SJSA1 (cell line): ENCODE results near the gene RIMBP2. TPM values are rescaled to one million over a fixed set of nuclear protein-coding genes. Genes with fewer than 3 reads are reported as not detected.

ENCODE experiments used
- DNase-seq, 2 experiments: peaks; one replicate each; pipeline ENCODE4 v3.0.0-alpha.2; 2015 to 2020; ENCODE audit warnings: low spot score in 2 of 2, low read depth in 1 of 2
- H3K27ac ChIP-seq: fragments of 250-450 bp; sonication (Bioruptor Pico); 2 replicates; pipeline ENCODE4 v1.5.1; 2020; ENCODE audit warnings: mild to moderate bottlenecking, moderate library complexity
- H3K27me3 ChIP-seq: fragments of 250-450 bp; sonication (Bioruptor Pico); replicated peaks from 2 replicates; pipeline ENCODE4 v1.5.1; 2020; ENCODE audit warnings: mild to moderate bottlenecking, moderate library complexity
- H3K36me3 ChIP-seq: fragments of 250-450 bp; sonication (Bioruptor Pico); 2 replicates; pipeline ENCODE4 v1.5.1; 2020; ENCODE audit warnings: mild to moderate bottlenecking
- H3K4me1 ChIP-seq: fragments of 250-450 bp; sonication (Bioruptor Pico); replicated peaks from 2 replicates; pipeline ENCODE4 v1.6.1; 2021; ENCODE audit warnings: mild to moderate bottlenecking
- H3K4me3 ChIP-seq: fragments of 250-450 bp; sonication (Bioruptor Pico); 2 replicates; pipeline ENCODE4 v1.5.1; 2020; ENCODE audit warnings: mild to moderate bottlenecking
- H3K9me3 ChIP-seq: fragments of 250-450 bp; sonication (Bioruptor Pico); replicated peaks from 2 replicates; pipeline ENCODE4 v1.5.1; 2020; ENCODE audit warnings: mild to moderate bottlenecking
- total RNA-seq: library from RNA; depleted of rRNA; stranded (reverse); fragments of >200 nt; shearing (Covaris generic); gene quantifications from 2 replicates; pipeline ENCODE4 v1.2.3, GENCODE V29; 2014

RIMBP2 gene
- total RNA-seq, 1 experiment from 2014 or later = 0.16 TPM

DNA sequence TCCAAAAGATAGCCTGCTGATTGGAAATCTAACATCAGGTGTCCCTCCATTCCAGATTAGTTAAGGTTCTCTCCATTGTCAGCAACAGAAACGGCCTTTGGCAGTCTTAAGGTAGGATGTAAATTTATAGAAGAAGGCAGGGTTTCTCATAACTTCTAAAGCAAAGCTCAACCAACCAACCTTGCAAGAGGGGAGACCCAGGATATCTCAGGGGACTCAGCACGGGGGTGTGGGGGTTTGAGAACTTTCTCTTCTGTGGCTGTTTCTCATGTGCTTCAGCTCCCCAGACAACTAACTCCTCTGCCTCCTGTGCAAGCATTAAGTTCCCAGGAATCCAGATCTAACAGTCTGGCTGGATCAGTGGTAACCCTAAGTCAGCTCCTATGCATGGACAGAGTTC lies 148.1 kb downstream of the RIMBP2 start:
- Histone ChIP-seq H3K4me1 (no peaks in the 10 kb centered on the region), H3K36me3 (no peaks in the 10 kb centered on the region), H3K4me3 (no peak overlapping the region), H3K27ac (no peak overlapping the region), H3K9me3 (peaks cover 34% of the 10 kb centered on the region), H3K27me3 (peaks cover 61% of the 10 kb centered on the region)
- peak; percentile 60 to 81 for DNase-seq

DNA sequence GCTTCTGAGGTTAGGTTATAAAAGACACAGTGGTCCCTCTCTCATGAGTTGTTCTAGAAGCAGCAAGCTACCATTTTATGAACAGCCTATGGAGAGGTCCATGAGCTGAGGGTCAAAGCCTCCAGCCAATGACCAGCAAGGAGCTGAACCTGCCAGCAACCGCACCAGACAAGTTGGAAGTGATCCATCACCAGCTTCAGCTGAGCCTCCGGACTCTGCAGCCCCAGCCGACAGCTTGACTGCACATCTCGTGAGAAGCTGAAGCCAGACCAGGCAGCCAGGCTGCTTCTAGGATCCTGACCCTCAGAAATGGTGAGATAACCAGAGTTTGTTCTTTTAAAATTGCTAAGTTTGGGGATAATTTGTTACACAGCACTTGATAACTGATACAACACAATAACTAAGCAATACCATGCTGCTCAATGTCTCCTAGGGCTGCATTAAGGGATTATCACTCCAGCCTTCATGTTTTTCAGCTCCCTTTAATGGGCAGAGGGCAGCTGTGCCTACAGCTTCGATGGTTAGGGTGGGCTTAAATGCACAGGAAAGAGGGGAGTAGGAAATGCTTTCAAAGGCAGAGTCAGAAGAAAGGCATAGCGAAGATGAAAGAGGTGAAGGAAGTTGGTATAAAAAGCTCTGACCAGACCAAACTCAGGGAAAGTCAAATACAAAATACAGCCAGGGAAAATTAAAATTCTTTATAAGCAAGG lies 149.5 kb downstream of the RIMBP2 start:
- peak; percentile 60 to 90 for DNase-seq
- H3K27me3 ChIP-seq = peaks cover 75% of the 10 kb centered on the region
- no peak overlapping the region for H3K4me3 ChIP-seq
- peaks cover 34% of the 10 kb centered on the region for H3K9me3 ChIP-seq
- H3K36me3 ChIP-seq = no peaks in the 10 kb centered on the region
- H3K27ac ChIP-seq = no peak overlapping the region
- no peaks in the 10 kb centered on the region for H3K4me1 ChIP-seq

DNA sequence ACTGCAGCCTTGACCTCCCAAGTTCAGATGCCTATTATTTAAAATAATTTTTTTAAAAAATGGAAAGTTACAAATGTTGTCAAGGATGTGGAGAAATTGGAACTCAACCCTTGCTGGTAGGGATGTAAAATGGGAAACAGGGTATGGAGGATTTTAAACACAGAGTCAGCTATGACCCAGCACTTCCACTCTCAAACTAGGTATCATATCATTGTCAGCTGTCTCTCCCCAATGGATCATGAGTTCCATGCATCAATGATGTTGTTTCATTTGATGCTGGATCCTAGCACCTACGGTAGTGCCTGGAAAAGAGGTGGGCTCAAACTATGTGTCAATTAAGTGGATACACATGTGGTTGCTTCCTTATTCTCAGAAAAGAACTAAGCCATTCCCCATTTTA lies 150.9 kb downstream of the RIMBP2 start:
- Histone ChIP-seq H3K36me3 (no peaks in the 10 kb centered on the region), H3K4me1 (no peaks in the 10 kb centered on the region), H3K27me3 (peaks cover 89% of the 10 kb centered on the region), H3K9me3 (peaks cover 42% of the 10 kb centered on the region), H3K4me3 (no peak overlapping the region), H3K27ac (no peak overlapping the region)
- peak; percentile 49 to 59 for DNase-seq

DNA sequence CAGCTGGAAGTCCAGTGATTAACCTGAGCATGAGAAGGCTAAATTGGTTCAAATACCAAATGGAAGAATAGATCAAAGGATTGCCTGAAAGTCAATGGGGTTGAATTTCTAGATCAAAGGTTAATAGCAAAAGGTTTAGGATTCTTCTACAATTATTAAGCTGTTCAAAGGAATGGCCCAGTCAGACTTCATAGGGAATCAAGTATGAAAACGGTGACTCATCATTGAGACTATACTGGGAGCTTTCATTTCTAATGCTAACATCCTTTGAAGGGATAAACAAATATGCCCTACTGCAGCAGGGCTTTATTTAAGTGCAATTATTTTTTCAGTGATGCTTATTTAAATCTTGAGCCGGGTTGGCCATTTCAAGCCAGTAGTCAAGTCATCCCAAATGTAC lies 152.8 kb downstream of the RIMBP2 start:
- Histone ChIP-seq H3K4me3 (no peak overlapping the region), H3K36me3 (no peaks in the 10 kb centered on the region), H3K4me1 (no peaks in the 10 kb centered on the region), H3K27me3 (peaks cover 89% of the 10 kb centered on the region), H3K27ac (no peak overlapping the region), H3K9me3 (peaks cover 48% of the 10 kb centered on the region)
- DNase-seq = no peak

DNA sequence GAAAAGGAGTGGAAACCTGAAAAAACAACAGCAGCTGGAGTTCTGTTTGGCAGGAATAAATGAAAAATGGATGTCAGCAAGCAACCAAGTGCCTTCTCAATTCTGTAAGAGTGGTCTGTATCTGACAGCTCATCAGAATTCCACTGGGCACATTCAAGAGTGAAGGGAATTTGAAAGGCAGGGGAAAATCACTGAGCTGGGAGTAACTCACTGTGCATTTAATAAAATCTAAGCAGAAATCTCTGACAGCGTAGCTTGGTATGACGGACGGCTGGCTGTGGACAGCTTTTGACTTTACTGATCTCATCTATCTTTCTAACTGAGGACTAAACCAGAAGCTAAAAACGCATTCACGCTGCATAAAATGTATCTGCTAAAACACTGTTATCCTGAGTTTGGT lies 153.4 kb downstream of the RIMBP2 start:
- Histone ChIP-seq H3K9me3 (peaks cover 48% of the 10 kb centered on the region), H3K4me3 (no peak overlapping the region), H3K4me1 (no peaks in the 10 kb centered on the region), H3K27me3 (peaks cover 89% of the 10 kb centered on the region), H3K27ac (no peak overlapping the region), H3K36me3 (no peaks in the 10 kb centered on the region)
- peak; percentile 59 to 74 for DNase-seq

DNA sequence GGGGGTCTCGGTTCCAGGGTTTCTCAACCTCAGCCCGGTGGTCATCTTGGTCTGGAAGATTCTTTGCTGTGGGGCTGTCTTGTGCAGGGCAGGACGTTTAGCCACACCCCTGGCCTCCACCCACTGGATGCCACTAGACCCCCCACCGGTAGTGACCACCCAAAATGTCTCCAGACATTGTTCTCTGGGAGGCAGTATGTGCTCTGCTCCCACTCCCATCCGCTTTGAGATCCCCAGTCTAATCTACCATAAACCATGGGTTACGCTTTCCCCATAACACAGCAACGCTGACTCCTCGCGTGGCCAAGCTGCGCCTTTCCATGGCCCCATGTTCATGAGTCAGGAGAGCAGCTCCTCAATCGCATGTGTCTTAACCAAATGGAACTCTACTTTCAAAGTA lies 155.8 kb downstream of the RIMBP2 start:
- Histone ChIP-seq H3K27me3 (peaks cover 91% of the 10 kb centered on the region), H3K9me3 (peaks cover 25% of the 10 kb centered on the region), H3K27ac (no peak overlapping the region), H3K4me3 (no peak overlapping the region), H3K4me1 (no peaks in the 10 kb centered on the region), H3K36me3 (no peaks in the 10 kb centered on the region)
- peak; percentile 60 to 89 for DNase-seq

DNA sequence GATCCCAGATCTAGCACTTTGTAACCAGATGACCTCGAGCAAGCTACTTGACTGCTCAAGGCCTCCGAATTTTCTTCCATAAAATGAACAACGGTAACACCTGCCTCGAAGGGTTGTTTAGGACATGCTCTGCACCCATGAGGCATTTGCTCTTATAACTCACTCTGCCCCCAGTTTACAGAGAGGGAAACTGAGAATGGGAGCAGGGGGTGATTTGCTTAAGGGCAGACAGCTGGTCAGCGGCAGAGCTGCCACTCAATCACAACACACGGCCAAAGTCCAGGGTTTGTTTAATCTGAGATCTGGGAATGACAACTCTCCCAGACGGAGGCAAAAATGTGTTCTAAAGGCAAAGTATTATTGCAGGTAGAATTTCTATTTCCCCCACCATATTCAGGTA lies 156.3 kb downstream of the RIMBP2 start:
- Histone ChIP-seq H3K27ac (no peak overlapping the region), H3K4me1 (no peaks in the 10 kb centered on the region), H3K36me3 (no peaks in the 10 kb centered on the region), H3K27me3 (peaks cover 93% of the 10 kb centered on the region), H3K4me3 (no peak overlapping the region), H3K9me3 (peaks cover 22% of the 10 kb centered on the region)
- DNase-seq = peak in 1 of 2 experiments; percentile 80

DNA sequence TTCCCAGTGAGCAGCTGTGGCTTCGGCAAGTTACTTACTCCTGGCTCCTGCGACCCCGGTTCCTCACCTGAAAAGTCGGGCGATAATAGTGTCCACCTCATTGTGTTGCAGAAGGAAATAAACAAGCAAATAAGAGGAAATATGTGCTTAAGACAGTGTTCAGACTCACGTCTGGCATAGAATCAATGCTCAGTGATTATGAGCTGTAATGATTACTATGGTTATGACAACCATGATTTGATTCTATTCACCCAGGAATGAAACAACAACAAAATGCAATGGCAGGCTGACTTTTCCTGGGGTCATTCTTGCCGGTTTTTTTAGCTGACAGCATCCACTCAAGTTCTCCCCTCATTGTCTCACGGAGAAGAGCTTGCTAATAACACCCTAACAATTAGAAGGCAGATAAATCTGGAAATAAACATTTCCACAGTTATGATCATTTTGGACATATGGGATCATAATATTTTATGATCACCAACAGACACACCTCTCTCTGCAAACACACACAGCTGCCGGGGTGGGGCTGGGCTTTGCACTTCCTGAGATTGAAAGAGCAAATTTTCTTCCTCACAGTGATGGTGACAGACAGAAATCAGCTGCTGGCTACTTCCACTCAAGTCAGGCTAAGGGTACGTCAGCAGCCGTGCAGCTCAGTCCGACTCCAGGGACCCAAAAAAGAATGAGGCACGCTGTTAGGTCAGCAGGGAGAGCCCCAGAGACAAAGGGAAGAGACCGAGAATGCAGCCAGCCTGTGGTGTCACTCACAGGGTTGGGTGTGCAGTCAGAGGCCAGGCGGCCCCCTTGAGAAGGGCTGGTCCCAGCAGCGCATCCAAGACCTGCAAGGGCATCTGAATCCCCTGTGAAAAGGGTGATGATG lies 158.0 kb downstream of the RIMBP2 start:
- peaks cover 14% of the 10 kb centered on the region; the same call in 1 of the 2 replicates for H3K9me3 ChIP-seq

DNA sequence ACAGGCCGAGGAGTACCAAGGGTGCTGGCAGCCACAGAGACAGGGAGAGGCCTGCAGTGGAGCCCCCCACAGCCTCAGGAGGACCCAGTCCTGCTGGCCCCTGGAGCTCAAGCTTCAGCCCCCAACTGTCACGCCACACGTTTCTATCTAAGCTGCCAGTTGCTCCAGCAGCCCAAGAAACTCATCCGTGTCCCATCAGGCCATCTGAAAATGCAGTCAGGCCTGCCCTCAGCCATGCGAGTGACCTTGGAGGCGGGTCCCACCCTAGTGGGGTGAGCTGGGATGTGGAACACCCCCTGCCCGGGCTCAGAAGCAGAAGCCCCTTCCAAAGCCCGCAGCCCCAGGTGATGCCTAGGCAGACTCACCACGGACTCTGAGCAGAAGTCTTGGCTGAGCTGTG lies 158.9 kb downstream of the RIMBP2 start:
- Histone ChIP-seq H3K4me1 (no peaks in the 10 kb centered on the region), H3K4me3 (no peak overlapping the region), H3K27me3 (peaks cover 98% of the 10 kb centered on the region), H3K9me3 (peaks cover 14% of the 10 kb centered on the region; the same call in 1 of the 2 replicates), H3K27ac (no peak overlapping the region), H3K36me3 (no peaks in the 10 kb centered on the region)
- peak in 1 of 2 experiments; percentile 92 for DNase-seq

More for the DNA sequence above, 158.0 kb downstream of the RIMBP2 start:
- H3K4me3 ChIP-seq = no peak overlapping the region
- no peaks in the 10 kb centered on the region for H3K36me3 ChIP-seq
- peaks cover 100% of the 10 kb centered on the region for H3K27me3 ChIP-seq
- no peaks in the 10 kb centered on the region for H3K4me1 ChIP-seq
- DNase-seq = peak; percentile 68 to 90
- no peak overlapping the region for H3K27ac ChIP-seq

DNA sequence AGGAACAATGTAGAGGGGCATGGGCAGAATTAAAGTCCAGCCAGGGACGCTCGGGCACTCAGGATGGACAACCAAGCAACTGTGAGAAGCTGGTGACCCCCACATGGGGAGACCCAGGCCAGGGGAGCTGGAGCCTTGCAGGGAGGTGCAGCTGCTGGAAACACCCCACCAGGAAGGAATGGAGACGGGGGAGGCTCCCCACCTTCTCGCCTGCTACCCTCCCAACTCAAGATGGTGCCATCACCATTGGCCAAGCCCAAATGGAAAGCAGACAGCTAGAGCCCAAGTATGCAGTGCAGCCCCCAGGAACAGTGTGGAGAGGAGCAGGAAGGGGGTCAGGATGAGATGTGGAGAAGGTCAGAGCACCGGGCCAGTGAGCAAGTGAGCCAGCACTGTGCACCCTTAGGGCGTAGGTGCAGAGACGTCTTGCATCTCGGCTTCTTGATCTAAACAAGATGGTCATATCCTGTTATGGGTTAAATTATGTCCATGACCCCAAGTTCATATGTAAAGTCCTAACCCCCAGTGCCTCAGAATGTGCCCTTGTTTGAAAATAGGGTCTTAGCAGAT lies 159.5 kb downstream of the RIMBP2 start:
- Histone ChIP-seq H3K27me3 (peaks cover 97% of the 10 kb centered on the region), H3K4me3 (no peak overlapping the region), H3K4me1 (no peaks in the 10 kb centered on the region), H3K27ac (no peak overlapping the region), H3K9me3 (peaks cover 18% of the 10 kb centered on the region), H3K36me3 (no peaks in the 10 kb centered on the region)
- peak; percentile 66 to 92 for DNase-seq

DNA sequence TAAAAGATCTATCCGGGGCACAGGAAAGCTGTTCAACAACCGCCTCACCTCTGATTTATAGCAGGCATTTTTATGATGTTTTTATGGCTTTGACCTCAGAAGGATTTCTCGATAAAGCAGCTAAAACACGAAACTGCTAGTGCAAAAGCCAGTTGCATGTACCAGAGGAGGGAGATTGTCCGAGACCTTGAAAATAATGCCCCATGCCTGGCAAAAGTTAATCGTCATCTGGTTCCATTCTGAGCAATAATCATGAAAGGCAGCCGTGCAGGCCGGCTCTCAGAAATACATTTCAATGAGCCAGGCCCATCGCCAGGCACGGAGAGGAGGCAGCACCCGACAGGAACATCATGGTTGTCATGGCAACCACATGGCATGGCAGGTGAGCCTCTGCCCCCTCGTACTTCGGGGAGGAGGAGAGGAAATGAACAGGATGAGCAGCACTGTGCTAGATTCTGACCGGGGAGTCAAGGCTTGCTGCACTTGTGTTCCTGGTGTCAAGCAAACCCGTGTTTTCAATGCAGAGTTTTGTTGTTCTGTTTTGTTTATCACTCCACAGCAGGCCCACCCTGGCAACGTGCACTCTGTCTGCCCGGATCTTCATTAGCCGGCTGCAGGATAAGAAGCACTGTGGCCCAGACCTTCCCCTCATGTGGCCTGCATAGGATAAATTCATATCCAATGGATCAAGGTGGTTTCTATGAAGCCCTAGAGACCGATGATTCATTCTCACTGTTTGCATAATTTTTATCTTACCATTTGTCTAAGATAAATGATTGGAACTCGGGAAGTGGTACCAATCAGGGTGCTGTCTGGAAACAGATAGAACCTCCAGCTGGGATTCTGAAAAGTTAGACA lies 160.2 kb downstream of the RIMBP2 start:
- Histone ChIP-seq H3K4me1 (no peaks in the 10 kb centered on the region), H3K27me3 (peaks cover 91% of the 10 kb centered on the region), H3K4me3 (no peak overlapping the region), H3K36me3 (no peaks in the 10 kb centered on the region), H3K27ac (no peak overlapping the region), H3K9me3 (peaks cover 21% of the 10 kb centered on the region)
- peak; percentile 65 to 90 for DNase-seq

DNA sequence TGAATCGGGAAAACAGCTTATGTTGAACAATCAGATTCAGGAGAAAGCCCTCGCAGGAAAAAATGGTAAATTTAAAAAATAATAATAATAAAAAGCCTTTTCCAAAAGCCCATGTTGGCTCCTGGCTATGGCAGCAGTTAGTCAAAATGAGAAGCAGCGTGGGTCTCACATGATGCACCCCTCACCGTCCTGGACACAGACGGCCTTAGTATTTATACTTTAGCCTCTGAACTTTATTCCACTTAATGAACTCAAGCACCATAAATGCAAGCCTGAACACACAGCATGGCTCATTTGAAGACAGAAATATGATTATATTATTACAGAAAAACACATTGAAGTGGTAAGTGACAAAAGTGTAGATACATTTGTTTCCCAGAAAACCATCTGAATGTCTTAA lies 160.9 kb downstream of the RIMBP2 start:
- H3K36me3 ChIP-seq = no peaks in the 10 kb centered on the region
- peak in 1 of 2 experiments; percentile 78 for DNase-seq
- H3K4me1 ChIP-seq = no peaks in the 10 kb centered on the region
- H3K9me3 ChIP-seq = peaks cover 23% of the 10 kb centered on the region
- H3K27me3 ChIP-seq = peaks cover 89% of the 10 kb centered on the region
- no peak overlapping the region for H3K27ac ChIP-seq
- H3K4me3 ChIP-seq = no peak overlapping the region

DNA sequence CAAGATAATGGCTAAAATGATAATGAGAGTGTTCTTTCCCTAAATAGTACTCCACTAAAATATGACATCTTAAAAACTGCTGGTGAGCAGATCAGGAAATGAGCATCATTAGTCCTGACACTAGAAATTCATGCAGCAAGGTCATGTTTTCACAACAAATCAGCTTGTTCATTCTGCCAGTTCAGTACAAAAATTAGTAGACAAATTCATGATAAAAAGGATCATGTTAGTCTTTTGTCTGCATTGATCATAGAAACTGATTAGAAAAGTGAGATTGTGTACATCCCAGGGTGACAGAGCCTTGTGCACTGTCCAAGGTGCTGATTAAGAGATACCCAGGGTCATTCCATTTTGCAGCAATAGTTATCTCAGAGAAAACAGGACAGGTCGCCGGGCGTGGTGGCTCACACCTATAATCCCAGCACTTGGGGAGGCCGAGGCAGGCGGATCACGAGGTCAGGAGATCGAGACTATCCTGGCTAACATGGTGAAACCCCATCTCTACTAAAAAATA lies 163.6 kb downstream of the RIMBP2 start:
- Histone ChIP-seq H3K4me1 (no peaks in the 10 kb centered on the region), H3K4me3 (no peak overlapping the region), H3K36me3 (no peaks in the 10 kb centered on the region), H3K27ac (no peak overlapping the region), H3K27me3 (peaks cover 87% of the 10 kb centered on the region), H3K9me3 (peaks cover 28% of the 10 kb centered on the region)
- peak; percentile 74 to 81 for DNase-seq
